RCC 7860 (cell line): ENCODE measurements around the gene ZNF276.

ENCODE experiments used
- DNase-seq: peaks from one replicate; pipeline ENCODE4 v3.0.0-alpha.2; 2015; ENCODE audit warnings: low spot score
- FAIRE-seq: peaks from 2 replicates; lab custom pipeline; 2012; peaks lifted over from hg19 to GRCh38; lab: Jason Lieb, UNC

The ZNF276 gene

DNA sequence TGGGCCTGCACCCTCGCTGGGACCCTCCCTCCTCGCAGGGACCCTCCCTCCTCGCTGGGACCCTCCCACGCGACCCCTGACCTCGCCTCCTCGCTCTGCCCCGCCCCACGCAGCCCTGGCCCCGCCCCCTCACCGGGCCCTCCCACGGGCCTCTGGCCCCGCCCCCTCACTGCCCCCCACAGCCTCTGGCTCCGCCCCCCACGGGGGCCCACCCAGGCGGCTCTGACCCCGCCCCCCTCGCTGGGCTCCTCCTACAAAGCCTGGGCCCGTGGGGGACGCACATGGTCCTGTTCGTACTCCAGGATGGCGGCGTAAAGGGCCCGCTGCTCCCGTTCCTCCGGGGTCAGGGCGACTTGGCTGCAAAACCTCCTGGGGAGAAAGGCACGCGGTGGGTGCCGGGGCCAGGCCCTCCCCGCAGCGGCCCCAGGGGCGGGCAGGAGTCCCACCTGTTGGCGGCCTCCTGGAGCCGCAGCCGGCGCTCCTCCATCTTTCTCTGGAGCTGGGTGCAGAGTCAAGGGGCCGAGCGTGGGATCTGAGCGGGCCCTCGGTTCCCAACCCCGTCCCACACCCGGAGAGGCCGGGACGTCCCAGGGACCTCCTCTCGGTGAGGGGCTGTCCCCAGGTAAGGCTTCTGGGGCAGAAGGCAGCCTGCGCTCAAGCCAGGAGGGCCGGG lies 9.6 kb upstream of the ZNF276 start:
- FAIRE-seq, result no peak
- peak; percentile 10 for DNase-seq

DNA sequence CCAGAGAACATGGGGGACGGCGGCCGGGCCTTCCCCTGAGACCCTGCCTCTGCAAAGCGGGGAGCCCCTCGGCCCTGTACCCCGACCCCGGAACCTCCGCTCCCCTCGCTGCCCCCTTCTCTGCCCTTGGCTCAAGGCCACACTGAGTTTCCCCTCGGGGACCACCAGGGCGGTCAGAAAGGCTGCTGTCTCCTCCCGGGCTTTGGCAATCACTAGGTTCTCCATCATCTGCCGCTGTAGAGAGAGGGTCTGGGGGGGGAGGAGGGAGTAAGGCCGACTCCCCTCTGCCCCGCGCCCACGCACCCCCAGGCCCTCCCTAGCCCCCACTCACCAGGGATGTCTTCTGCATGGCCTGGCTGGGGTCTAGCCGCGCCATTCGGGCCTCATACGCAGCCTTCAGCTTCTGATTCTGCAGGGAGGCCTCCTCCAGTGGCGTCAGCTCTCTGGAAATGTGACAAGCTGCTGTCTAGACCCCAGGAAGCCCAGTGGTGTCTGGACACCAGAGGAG lies 9.0 kb upstream of the ZNF276 start:
- DNase-seq (no peak), FAIRE-seq (no peak)

DNA sequence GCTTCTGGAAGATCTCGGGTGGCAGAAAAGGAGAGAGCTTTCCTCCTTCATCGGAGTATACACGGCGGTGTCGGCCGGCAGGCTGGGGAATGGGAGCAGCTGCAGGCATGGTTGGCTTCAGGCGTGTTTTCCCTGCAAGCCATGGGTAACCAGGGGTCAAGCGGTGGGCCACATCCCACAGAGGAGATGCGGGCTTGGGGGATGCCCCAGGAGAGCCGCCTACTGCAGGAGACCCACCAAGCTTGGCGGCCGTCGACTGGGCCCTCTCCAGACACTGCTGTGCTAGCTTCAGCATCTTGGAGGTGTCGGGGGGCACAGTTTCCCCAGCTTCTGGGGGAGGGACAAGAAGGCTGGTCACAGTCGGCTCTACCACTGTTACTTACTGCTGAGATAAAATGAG lies 4.8 kb upstream of the ZNF276 start:
- no peak for DNase-seq
- no peak for FAIRE-seq

DNA sequence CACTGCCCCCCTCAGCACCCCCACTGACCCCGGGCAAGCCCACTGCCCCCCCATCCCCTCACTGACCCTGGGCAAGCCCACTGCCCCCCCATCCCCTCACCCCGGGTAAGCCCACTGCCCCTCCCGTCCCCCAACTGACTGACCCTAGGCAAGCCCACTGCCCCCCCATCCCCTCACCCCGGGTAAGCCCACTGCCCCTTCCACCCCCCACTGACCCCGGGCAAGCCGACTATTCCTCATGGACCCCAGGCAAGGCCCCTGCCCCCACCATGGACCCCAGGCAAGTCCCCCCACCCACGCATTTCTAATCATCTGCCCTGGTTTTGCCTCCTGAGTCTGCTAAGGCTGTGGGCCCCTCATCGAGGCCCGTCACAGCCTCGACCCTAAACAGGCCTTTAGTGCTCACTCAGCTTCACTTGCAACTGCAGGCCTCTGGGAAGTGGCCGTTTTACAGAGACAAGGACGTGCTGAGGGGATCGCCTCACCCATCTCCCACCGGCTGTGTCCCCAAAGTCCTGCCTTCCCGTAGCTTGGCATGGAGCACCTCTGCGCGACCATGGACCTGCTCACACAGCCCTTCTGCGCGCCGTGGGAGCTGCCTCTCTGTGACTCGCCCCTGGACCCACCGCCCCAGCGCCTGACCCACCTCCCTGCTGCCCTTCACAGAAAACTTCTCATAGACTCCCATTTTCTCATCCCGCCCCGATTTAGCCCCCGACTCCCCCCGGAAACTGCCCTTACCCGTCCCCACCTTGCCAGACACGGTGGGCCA lies 4.2 kb upstream of the ZNF276 start:
- no peak for FAIRE-seq

DNA sequence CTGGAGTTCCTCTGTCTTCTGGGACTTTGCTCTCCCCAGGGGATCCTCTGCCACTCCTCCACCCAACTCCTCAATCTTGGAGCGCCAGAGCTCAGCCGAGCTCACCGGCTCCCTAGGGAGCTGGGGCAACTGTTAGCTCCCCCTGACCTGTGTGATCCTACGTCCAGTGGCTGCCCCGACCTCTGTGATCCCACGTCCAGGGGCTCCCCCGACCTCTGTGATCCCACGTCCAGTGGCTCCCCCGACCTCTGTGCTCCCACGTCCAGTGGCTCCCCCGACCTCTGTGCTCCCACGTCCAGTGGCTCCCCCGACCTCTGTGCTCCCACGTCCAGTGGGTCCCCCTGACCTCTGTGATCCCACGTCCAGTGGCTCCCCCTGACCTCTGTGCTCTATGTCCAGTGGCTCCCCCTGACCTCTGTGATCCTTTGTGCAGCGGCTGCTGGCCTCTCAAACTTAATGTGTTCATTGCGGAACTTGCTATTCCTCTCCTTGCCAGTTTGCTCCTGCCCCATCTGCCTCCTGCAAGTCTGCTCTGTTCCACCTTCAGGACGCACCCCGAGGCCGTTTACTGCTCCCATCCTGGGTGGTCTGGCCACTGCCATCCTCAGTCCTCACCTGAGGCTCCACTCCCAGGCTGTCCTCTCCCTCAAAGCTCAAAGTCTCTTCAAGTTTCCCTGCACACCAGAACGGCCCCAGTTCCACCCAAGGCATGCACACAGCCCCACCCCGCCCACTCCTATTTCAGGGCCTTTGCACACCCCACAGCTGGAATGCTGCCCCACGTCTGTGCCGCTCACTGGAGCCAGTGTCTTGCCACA lies 3.4 kb upstream of the ZNF276 start:
- FAIRE-seq, result no peak

More for the DNA sequence above, 4.2 kb upstream of the ZNF276 start:
- no peak for DNase-seq

DNA sequence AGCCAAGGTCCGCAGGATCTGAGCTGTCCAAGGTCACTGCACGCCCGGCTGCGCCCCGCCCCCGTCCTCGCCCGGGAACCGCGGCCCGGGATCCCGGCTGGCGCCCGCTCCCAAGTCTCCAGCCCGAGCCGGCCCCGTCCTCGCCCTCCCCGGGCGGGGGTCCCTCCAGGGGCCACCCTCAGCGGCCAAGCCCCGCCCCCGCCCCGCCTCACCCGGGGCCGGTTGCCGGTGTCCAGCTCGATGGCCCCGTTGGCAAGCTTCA lies 855 bp upstream of the ZNF276 start:
- no peak for DNase-seq
- FAIRE-seq, result no peak

More for the DNA sequence above, 3.4 kb upstream of the ZNF276 start:
- no peak for DNase-seq

DNA sequence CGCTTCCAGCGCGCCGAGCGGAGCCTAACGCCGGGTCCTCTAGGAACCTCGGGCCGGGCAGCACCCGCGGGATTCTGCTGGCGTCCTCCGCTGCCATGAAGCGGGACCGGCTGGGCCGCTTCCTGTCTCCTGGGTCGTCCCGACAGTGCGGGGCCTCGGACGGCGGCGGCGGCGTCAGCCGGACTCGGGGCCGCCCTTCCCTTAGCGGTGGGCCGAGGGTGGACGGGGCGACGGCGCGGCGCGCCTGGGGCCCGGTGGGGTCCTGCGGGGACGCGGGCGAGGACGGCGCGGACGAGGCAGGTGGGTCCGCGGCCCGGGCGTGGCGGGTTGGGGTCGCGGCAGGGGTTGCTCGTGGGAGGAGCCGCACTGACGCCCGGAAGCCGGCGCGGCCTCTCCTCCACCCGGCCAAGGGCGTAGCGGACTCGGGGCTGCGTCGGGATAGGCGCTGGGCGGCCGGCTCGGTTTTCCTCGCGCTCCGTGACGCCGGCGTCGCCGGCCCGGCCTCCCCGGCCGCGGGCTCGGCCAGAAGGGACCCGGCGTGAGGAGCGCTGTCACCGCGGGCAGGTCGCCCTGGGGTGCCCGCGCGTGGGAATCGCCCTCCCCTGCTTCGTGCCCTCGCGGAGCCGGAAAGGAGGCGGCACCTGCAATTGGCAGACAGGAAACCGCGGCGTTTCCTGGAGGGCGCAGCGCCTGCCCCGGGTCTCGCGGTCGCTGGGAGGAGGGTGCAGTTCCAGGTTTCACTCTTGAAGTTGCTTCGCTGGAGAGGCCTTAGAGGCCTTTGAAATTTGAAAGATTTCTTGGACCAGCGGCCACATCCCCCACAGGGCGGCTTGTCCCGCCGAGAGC lies 432 bp downstream of the ZNF276 start:
- FAIRE-seq (no peak), DNase-seq (peak; percentile 51)

DNA sequence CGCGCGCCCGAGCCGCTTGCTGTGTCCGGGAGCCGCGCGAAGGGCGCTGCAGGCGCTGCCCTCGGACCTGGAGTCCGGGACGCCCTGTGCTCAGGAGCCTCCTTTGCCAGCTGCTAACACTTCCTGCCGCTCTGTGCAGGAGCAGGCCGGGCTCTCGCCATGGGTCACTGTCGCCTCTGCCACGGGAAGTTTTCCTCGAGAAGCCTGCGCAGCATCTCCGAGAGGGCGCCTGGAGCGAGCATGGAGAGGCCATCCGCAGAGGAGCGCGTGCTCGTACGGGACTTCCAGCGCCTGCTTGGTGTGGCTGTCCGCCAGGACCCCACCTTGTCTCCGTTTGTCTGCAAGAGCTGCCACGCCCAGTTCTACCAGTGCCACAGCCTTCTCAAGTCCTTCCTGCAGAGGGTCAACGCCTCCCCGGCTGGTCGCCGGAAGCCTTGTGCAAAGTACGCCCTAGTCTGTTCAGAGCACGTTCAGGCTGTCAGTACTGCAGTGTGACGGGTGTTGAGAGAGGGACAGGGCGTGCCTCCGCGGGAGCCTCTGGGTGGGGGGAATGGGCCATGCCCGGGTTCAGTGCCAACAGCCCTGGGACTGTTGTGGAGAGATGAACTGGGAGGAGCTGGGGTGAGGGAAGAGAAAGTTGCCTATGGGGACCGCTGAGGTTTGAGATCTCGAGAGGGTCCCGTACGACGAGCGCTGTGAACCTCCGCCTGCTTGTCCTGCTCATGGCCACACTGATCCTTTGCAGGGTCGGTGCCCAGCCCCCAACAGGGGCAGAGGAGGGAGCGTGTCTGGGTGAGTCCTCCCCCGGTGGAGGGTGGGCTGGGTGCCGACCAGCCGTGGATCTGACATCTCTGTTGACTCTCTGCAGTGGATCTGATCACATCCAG lies 1.3 kb downstream of the ZNF276 start:
- no peak for FAIRE-seq

DNA sequence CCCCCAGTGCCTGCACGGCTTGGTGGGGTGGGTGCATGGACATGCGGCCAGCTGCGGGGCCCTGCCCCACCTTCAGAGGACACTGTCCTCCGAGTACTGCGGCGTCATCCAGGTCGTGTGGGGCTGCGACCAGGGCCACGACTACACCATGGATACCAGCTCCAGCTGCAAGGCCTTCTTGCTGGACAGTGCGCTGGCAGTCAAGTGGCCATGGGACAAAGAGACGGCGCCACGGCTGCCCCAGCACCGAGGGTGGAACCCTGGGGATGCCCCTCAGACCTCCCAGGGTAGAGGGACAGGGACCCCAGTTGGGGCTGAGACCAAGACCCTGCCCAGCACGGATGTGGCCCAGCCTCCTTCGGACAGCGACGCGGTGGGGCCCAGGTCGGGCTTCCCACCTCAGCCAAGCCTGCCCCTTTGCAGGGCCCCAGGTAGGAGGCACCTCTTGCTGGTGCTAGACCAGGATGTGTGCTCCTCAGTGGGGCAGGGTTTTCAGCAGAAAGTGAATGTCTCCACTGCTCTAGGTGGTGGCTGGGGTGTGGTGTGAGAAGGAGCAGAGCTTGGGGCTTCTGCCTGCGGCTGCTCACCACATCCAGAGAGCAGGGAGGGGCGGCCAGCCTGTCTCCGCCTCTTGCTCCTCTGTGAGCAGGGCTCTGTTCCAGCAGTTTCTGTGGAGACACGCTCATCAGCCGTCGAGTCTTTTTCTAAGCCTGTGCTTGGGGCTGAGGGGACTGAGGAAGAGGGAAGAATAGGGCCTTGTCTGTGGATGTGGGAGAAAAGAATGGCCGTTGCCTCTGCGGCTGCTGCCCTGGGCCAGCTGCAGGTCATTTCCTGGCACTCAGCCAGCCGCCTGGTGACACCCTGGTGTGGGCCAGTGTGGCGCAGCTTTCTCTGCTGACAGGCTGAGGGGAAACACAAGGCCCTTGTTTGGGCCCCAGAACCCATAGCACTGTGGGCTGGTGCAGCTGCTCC lies 2.2 kb downstream of the ZNF276 start:
- FAIRE-seq, result no peak
- no peak for DNase-seq

More for the DNA sequence above, 1.3 kb downstream of the ZNF276 start:
- no peak for DNase-seq

DNA sequence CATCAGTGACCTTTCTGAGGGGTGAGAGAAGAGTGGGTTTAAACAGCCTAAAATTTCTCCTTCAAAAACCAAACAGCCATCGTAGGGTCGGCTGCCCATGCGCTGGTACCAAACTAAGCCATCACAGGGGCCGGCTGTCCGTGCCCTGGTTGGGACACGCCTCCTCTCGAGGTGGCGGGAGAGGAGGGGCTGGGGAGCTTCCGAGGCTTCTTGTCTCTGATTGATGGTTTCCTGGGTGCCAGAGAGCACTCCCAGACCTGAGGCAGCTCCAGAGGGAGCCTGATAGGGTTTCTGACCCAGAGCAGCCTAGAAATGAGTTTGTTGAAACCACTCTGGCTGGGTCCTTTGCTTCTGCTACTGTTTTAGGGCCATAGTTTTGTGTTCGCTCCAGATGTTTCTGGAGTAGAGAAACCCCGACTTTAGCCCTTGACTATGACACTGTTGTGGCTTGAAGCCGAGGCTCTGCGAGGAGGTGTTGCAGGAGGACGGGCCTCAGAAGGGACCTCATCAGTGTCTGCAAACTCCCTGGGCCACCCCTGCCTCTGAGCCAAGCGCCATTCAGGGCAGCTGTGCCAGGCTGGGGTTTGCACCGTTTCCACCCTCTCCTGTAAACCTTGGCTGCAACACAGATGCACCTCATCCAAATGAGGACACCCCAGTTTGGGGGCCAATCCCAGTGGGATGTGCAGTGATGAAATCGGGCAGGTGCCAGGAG lies 6.2 kb downstream of the ZNF276 start:
- no peak for FAIRE-seq
- no peak for DNase-seq

DNA sequence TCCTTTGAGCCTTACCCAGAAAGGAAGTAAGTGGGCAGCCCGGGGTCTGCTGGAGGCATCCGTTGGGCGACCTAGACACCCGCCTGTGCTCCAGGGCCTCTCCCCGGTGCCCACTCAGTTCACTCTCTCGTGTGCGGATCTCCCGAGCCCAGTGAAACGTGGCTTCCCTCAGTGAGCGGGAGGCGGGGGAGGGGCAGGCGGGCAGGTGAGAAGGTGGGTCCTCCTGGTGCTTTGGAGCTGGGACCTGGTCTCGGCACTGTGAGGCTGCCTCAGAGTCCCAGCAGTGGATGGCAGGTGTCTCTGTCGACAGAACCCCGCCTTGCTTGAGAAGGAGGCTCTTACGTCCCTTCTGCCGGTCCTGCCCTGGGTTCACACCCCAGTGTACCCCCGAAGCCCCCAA lies 8.0 kb downstream of the ZNF276 start:
- DNase-seq, result no peak
- no peak for FAIRE-seq

DNA sequence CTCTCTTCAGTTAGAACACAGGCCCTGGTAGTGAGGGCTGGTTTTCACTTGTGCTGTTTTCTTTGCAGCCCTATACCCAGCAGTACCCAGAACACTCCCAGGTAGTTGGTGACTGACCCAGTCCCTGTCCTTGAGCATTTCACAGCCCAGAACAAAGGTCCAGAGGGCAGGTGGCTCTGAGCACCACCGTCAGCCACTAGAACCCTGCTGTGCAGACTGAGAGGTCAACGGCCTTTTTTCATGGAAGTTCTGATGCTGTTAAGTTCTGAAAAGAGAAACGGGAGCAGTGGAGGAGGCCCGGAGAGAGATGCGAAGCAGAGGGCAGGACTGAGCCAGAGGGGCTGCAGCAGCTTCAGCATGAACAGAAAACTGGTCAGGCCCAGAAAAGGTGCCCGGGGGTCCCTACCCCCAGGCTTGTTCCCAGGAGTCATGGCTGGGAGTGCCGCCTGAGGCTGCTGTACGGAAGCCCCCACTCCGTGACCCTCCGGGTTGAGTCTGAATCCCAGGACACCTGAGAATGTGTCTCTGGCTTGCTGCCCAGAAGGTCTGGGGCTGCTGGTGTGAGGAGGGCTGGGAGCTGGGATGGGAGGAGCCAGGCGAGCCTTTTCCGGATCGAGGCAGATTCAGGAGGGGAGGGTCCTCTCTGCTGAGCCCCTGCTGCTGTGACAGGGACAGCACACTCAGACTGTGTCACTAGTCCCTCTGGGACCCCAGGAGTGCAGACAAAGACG lies 8.7 kb downstream of the ZNF276 start:
- FAIRE-seq (no peak), DNase-seq (no peak)

DNA sequence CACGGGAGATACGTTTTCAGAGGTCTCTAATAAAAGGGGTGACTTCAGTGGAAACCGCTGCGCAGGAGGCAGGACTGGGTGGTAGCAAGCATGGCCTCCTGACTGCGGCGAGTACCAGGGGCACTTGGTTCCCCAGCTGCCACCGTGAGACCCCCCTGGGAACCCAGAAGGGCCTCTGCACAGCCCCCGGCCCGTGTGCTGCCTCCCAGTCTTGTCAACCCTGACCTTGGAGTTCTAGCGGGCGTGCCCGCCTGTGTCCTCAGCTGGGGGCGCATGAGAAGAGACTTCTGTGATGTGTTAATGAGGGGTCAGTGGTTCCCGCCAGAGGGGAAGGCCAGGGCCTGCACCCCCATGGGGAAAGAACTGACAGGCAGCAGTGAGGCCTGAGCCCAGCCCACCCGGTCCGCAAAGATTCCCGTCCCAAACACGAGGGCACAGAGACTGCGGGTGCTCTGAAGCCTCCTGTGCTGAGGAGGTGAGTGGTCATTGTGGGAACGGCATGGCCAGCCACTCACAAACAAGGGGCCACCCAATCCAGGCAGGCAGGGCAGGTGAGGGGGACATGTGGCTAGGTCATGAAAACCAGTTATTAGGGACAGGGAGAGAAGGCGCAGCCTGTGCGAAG lies 9.4 kb downstream of the ZNF276 start:
- FAIRE-seq, result no peak
- no peak for DNase-seq

DNA sequence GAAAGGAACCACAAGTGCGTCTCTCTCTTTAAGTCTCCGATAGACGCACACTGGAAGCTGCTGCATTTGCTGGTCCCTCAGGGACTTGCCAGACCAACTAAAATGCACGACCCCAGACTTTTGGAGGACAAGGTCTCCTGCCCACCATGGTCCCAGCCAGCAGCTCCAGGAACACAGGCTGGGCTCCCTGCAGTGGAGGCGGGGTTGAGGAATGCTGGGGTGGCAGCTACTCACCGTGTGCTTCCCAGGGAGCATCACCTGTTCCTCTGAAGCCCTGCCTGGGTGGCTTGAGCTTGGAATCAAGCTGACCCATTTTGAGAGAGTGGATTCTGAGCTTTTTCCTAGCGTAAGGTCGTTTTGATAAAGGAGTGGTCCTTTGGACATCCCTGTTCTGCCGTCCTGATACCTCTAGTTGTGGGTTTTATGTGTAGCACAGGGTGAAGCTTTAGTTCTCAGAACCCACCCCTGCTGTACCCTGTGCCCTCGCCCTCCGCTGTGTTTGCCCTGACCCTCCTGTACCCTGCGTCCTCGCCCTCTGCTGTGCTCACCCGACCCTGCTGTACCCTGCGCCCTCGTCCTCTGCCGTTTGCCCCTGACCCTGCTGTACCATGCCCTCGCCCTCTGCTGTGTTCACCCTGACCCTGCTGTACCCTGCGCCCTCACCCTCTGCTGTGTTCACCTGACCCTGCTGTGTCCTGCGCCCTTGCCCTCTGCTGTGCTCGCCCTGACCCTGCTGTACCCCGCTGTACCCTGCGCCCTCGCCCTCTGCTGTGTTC lies 11.0 kb downstream of the ZNF276 start:
- FAIRE-seq (no peak), DNase-seq (no peak)

DNA sequence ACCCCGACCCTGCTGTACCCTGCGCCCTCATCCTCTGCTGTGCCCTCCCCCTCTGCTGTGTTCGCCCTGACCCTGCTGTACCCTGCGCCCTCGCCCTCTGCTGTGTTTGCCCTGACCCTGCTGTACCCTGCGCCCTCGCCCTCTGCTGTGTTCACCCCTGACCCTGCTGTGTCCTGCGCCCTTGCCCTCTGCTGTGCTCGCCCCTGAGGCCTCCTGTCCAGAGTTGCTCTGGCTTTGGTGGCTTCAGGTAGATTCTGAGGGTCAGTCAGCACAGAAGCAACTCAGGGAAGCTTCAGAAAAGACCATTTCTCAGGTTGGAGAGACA lies 11.5 kb downstream of the ZNF276 start:
- DNase-seq (no peak), FAIRE-seq (no peak)

DNA sequence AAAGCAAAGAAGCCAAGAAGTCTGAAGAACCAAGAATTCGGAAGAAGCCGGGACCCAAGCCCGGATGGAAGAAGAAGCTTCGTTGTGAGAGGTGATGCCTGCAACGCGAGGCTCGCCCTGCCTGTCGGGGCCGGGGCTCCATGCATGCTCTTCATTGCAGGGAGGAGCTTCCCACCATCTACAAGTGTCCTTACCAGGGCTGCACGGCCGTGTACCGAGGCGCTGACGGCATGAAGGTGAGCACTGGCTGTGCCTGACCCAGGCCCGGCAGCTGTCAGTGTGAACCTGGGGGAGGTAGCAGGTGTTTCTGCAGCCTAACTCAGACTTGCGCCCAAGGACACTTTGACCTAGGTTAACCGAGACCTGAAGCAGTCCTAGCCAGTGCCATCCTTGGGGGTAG lies 12.0 kb downstream of the ZNF276 start:
- no peak for DNase-seq
- FAIRE-seq, result no peak
